Measurements from ENCODE around the gene BNIPL. TPM values are rescaled to one million over a fixed set of nuclear protein-coding genes. Genes with fewer than 3 reads are reported as not detected.
A peak's percentile ranks its signal among the peaks of the same experiment; 100 is the strongest.

The BNIPL gene
- total and polyA plus RNA-seq, 12 donors, result 0.05 to 2.4 (median 0.27) TPM; not detected in 3

DNA sequence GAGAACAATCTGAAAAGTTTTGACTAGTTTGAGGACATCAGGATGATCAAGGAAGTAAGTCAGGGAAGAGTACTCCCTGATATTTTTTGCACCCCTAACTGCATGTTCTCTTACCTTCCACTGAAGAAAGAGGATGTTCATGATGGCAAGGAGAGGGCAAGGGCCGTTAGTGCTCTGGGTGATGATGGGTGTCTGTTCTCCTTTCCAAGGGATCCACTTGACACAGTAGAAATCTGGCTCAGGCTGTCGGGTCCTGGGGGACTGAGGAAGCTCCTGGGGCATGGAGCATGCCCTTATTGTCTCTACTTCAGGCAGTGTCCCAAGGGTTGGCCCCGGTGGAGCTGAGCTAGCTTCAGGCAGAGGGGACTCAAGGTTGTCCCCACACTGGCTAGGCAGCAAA lies 34.3 kb upstream of the BNIPL start:
- peaks cover 12 to 41% of the 10 kb centered on the region in 2 donors for H3K4me1 ChIP-seq (replicated peaks in 1 of 2)
- H3K36me3 ChIP-seq (replicated peaks in 1 of 2), result peaks cover 0 to 46% of the 10 kb centered on the region in 2 donors
- DNase-seq, result no peak
- WGBS, 4 donors, result 72 to 75% (median 74%) methylated on average over 2 to 3 of the region's 3 CpGs
- TF ChIP-seq CTCF (IDR thresholded peaks at IDR 0.05), result no peak
- no peak for TF ChIP-seq POLR2A (IDR thresholded peaks at IDR 0.05)
- no peaks in the 10 kb centered on the region for H3K9me3 ChIP-seq (replicated peaks in 1 of 3)
- no peaks in the 10 kb centered on the region for H3K27me3 ChIP-seq
- intact Hi-C loops (cut with DNase I), result no loop called here
- no peak overlapping the region for H3K4me3 ChIP-seq
- H3K27ac ChIP-seq, result no peak overlapping the region

- Histone ChIP-seq H3K36me3 (replicated peaks in 1 of 2) (peaks cover 0 to 40% of the 10 kb centered on the region in 2 donors), H3K27me3 (no peaks in the 10 kb centered on the region), H3K4me1 (replicated peaks in 1 of 2) (peaks cover 17 to 47% of the 10 kb centered on the region in 2 donors), H3K4me3 (no peak overlapping the region), H3K27ac (peak overlapping the region in 1 of 5 donors; percentile 17), H3K9me3 (replicated peaks in 1 of 3) (no peaks in the 10 kb centered on the region)
- TF ChIP-seq CTCF (IDR thresholded peaks at IDR 0.05), result no peak
- no peak for TF ChIP-seq POLR2A (IDR thresholded peaks at IDR 0.05)
- intact Hi-C loops (cut with DNase I), result no loop called here
- 60 to 77% (median 68%) methylated on average over 2 of the region's 2 CpGs for WGBS, 4 donors
- DNase-seq, result no peak
These were observed 33.8 kb upstream of the BNIPL start for GRCh38 chr1:151002611-151003010.

GRCh38 chr1:151003180-151003579 lies 33.2 kb upstream of the BNIPL start:
- Histone ChIP-seq H3K36me3 (replicated peaks in 1 of 2) (peaks cover 0 to 35% of the 10 kb centered on the region in 2 donors), H3K27ac (peak overlapping the region in 1 of 5 donors; percentile 17), H3K4me1 (replicated peaks in 1 of 2) (peaks cover 21 to 51% of the 10 kb centered on the region in 2 donors), H3K27me3 (no peaks in the 10 kb centered on the region), H3K4me3 (peak overlapping the region in 1 of 4 donors; percentile 19), H3K9me3 (replicated peaks in 1 of 3) (no peaks in the 10 kb centered on the region)
- no peak for DNase-seq
- TF ChIP-seq POLR2A (IDR thresholded peaks at IDR 0.05) (no peak), CTCF (IDR thresholded peaks at IDR 0.05) (no peak)
- intact Hi-C loops (cut with DNase I), result no loop called here

GRCh38 chr1:151005729-151006319 lies 30.6 kb upstream of the BNIPL start:
- WGBS, 4 donors, result 5 to 17% (median 13%) methylated on average over 4 of the region's 4 CpGs
- H3K4me1 ChIP-seq (replicated peaks in 1 of 2), result peaks cover 21 to 65% of the 10 kb centered on the region in 2 donors
- intact Hi-C loops (cut with DNase I), result no loop called here

More at GRCh38 chr1:151005729-151006319, 30.6 kb upstream of the BNIPL start:
- Histone ChIP-seq H3K27me3 (no peaks in the 10 kb centered on the region), H3K36me3 (replicated peaks in 1 of 2) (peaks cover 0 to 18% of the 10 kb centered on the region in 2 donors), H3K27ac (peak overlapping the region; percentile 70 to 95 (median 76)), H3K4me3 (peak overlapping the region in 3 of 4 donors; percentile 45 to 69 (median 57)), H3K9me3 (replicated peaks in 1 of 3) (no peaks in the 10 kb centered on the region)
- TF ChIP-seq CTCF (IDR thresholded peaks at IDR 0.05) (no peak), POLR2A (IDR thresholded peaks at IDR 0.05) (no peak)
- DNase-seq, result no peak

Measured in adrenal gland (tissue), 12 donors.